NCI-H526 treated with DMSO at 0.1 percent for 48 hours (cell line): Measurements from ENCODE around the gene MIA3.
"Not testable (repeated sequence)": the region's sequence is repeated elsewhere in the genome, so short reads cannot be mapped to it uniquely, and the experiment has no call there.

Experiments used
- DNase-seq: peaks from one replicate; lab custom pipeline; 2025; lab: John Stamatoyannopoulos, UW

The MIA3 gene

DNA sequence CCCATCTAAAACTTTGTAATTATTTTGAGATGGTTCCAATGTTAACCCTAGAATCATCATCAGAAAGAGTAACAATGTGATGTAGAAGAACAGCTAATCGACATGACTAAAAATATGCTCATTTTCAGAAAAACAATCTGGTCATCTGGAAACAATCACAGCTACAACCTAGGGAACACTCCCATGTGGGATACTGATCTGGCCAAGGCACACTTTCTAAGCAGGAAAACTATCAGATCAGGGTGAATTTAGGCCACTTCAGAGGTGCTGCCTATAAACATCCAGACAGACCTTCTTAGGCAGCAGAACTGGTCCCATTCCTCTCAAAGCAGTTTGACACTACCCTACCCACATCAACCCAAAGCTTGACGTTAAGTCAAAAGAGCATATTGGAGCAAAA lies 51.2 kb downstream of the MIA3 start:
- DNase-seq = not testable (repeated sequence)

DNA sequence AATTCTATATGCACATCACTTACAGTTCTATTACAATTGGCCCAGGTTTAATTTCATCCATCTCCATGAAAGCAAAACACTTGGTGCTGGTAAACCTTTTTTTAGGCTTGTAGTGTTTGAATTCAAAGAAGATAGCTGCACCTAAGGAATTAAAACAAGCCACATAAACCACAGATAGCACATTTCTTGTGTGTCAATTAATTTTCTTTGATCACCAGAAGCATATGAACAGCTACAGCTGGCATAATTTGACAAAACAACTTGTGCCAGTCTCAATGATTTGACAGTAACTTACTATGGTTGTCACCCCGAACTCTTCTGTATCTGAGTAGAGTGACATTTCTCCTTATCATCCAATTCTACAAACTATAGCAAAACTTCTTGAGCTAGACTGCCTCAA lies 52.2 kb downstream of the MIA3 start:
- DNase-seq = no peak

DNA sequence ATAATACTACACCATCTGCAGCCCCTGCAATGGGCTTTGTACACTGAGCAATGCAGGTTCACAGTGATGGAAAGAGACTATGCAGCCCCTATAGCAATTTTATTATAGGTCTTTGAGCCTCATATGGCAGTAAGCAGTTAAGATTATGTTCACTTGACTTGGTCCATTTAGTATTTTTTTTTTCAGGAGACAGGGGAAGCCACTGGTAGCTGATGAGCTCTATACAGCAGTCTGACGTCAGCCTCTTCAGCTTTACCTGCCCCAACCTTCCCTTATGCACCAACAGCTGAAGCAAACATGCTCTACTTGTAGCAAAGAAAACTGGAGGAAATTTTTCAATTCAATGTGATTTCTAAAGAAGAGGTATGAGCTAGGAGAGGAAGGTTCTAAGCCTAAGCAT lies 62.2 kb downstream of the MIA3 start:
- DNase-seq = no peak

GRCh38 chr1:222691016-222691415 lies 73.1 kb downstream of the MIA3 start:
- no peak for DNase-seq

- DNase-seq = no peak
These were observed 77.0 kb downstream of the MIA3 start for GRCh38 chr1:222694927-222695326.

DNA sequence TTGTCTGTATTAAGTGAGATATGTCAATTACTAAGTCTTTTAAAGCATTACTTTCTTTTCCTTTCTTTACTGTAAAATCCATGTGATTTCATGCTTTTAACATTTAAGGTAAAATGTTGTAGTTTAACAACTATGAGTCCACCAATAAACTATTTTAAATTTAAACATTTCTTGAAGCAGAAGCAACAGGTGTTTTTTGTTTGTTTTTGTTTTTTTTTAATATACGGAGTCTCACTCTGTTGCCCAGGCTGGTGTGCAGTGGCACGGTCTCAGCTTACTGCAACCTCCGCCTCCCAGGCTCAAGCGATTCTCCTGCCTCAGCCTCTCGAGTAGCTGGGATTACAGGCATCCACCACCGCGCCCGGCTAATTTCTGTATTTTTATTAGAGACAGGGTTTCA lies 78.8 kb downstream of the MIA3 start:
- DNase-seq = no peak

- no peak for DNase-seq
These were observed 79.3 kb downstream of the MIA3 start for GRCh38 chr1:222697203-222697602.

GRCh38 chr1:222697826-222698225 lies 79.9 kb downstream of the MIA3 start:
- DNase-seq = no peak

- DNase-seq = no peak
These were observed 84.3 kb downstream of the MIA3 start for GRCh38 chr1:222702210-222702609.

DNA sequence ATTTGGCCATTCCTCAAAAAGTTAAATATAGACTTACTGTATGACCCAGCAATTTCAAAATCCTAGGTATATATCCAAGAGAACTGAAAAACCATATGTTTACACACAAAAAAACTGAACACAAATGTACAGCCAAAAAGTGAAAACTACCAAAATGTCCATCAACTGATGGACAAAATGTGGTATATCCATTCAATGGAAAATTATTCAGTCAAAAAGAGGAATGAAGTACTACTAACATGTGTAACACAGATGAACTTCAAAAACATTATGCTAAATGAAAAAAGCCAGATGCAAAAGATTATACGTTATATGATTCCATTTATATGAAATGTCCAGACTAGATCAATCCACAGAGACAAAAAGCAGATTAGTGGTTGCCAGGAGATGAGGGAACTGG lies 86.4 kb downstream of the MIA3 start:
- no peak for DNase-seq

GRCh38 chr1:222706815-222707214 lies 88.9 kb downstream of the MIA3 start:
- DNase-seq = no peak

- no peak for DNase-seq
These were observed 91.8 kb downstream of the MIA3 start for GRCh38 chr1:222709700-222710153.

GRCh38 chr1:222711319-222712252 lies 93.7 kb downstream of the MIA3 start:
- DNase-seq = peak; percentile 45

DNA sequence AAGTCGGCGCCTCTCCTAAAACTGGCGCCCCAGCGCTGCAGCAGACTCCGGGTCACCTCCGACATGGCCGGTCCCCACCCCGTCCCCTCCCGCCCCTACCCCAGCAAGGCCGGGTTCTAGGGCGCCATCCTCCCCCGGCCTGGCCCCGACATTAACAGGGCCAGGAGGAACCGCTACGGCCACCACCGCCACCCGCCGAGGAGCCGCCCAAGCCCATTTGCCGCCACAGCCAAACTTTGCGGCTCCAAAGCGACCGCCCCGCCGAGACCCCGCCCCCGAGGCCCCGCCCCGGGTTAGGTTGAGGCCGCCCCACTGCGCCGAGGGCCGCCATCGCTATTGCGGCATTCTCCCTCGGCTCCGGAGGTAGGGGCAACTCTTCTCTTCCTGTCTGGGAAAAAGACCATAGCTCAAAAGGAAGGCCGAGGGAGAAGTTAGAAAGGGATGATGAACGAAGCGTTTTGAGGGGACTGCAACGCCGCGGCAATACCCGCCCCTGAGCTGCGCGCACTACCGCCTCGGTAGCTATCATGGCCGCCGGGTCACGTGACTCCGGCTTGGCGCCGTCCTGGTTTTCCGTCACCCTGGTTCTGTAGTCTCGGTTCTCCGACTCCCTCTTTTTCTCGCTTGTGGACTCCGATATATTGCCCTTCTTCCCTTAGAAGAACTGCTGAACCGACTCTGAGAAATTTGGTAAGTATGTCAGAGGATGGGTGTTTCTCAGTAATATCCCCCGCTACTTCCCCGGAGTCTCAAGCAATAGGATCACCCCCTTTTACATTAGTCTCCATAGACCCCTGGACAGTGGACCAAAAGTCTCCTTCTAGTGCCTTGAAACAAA lies 94.6 kb downstream of the MIA3 start, which contains the start of the genes AIDA and BROX:
Gene AIDA (minus strand): TSS at position 239 of the 838 bp plus-strand sequence. CDS start 174 bp downstream, at position 65.
Gene BROX (plus strand): TSS at position 312 of the 838 bp plus-strand sequence. CDS start 3,136 bp downstream, outside the sequence.
- peak; percentile 69 for DNase-seq

- peak; percentile 87 for DNase-seq
These were observed 95.4 kb downstream of the MIA3 start for GRCh38 chr1:222713091-222713961.

GRCh38 chr1:222716393-222716792 lies 98.5 kb downstream of the MIA3 start:
- DNase-seq = no peak
